ENCODE results near the gene UBASH3B.

UBASH3B gene

DNA sequence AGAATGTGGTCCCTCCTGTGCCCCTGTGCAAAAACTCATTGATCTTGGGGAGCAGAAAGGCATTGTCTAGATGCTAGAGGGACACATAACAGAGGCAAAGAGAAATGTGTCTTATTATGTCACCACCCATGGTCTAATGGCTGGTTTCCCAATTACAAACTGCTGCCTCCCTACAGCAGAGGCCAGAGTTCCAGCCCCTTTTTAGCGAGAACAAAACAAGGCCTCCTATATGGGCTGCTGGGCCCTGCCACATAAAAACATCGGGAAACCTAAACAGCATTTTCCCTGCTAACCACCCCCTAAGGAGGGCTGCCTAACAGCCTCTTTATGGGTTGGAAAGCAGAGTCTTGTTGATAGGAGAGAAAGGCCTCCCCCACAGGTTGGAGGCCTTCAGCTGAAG is 107.6 kb downstream of the UBASH3B start:
- DNase-seq: no peak

DNA sequence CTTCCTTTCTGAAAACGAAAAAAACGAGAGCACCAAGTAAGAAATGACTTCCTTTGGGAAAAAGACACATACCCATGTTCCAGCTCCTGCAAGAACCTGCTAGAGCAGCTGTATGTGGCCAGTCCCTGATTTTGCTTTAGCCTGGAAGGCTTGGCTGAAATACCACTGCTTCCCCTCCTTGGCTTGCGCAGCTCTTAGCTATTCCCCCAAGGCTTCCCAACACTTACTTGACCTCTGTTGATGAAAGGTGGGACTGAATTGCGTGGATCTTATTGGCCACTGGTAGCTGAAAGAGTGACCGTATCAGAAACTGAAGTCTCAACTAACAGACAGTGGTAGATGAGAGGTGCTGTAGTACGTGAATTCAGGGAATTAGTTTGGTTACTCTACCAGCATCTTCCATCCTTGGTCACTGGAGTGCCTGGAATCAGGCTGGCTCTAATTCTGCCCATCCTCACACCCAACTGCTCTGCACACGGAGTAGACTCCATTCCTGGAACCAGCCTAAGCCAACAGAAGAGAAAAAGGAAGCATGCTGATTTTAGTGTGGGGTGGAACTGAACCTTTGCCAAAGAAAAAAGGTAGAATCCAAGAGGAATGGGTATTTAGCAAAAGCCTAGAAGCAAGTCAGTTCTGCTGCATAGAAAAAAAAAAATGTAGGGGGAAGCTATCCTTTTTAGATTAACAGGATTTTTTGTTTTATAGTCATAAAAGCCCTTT is 109.0 kb downstream of the UBASH3B start:
- no peak for DNase-seq

DNA sequence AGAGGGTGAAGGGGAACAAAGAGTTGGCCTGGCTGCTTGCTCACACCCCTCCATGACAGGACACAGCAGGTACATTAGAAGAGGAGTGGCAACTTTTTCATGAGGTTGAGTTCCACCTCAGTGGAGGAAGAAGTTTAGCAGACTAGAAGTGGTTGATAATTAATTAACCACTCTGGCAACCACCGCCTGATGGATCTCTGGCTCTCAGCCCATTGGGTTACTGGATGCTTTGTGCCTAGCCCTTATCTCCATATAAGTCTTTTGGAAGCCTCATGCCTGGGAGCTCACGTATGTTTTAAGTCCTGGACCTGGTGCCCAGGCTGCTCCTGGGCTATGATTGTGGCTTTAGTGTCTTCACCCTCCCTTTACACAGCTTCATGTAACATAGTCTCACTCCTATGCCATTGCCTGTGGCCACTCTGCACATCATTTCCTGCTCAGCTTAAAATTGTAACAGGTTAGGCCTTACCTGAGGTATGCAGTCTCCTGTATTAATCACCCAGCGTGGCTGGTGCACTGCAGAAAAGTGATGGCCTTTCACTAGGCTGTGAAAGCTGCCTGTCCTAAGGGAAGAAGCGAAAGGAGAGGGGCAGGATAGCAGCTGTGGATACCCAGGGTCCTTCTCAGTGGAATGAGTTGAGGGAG is 110.1 kb downstream of the UBASH3B start:
- DNase-seq: no peak

- DNase-seq: no peak
These were observed 113.7 kb downstream of the UBASH3B start for GRCh38 chr11:122769126-122769780.

- no peak for DNase-seq
These were observed 117.4 kb downstream of the UBASH3B start for GRCh38 chr11:122772945-122773344.

DNA sequence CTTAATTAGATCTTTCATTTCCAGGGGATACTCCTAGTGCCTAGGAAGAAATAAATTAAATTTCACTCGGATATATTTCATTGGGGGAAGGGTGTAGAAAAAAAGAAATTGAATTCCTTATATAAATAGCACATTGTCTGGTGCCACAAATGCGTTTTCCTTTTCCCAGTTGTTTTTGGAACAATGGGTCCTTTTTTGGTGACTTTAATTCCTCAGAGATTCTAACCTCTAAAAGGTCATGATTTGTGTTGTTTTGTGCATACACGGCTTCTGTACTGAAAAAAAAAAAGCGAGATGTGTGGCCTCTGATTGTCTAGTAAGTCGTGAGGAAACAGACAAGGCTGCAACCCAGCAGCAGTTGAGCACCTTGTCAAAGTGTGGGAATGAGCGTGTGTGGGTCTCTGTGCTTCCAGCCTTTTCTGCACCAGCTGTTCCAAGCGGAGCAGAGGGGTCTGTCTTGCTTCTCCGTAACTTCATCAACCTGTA is 118.3 kb downstream of the UBASH3B start:
- no peak for DNase-seq

DNA sequence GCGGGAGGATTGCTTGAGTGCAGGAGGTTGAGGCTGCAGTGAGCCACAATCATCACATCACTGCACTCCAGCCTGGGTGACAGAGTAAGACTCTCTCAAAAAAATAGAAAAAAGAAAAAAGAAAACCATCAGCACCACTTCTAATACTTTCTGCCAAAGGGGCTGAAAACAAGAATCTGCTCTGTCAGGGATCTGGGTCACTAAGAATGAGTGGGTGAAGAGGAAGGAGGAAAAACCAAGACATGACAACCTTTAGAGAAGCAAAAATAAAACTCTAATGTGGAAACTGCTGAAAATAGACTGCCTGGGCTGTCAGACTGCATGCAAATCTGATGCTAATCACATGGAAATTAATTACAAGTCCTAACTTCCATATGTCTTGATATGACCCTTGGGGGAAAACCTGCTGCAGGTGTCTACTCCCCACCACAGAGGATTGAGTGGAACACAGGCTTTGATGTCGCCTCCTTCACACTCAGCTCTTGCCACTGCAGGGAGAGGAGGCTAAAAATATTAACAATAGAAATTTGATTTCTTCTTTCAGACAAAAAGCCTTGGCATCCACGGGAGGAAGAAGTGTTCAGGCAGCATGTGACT is 120.3 kb downstream of the UBASH3B start:
- DNase-seq: no peak

DNA sequence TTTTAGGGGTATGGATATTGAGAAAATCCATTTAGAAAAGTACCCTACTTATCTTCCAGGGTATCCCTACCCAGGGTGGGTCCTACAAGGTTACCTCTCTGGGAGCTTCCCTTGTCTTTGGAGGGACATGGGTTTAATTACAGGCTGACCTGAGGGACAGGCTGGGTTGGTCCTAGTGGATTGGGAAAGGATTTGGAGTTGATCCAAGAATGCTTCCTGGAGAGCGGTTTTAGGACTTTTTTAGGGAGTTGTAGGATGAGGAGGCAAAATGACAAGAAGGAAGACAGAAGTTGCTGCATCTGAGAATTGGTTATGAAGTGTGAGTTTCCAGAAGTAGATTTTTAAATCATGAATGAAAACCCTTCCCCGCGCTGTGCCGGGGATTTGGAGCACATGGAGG is 121.0 kb downstream of the UBASH3B start:
- no peak for DNase-seq

DNA sequence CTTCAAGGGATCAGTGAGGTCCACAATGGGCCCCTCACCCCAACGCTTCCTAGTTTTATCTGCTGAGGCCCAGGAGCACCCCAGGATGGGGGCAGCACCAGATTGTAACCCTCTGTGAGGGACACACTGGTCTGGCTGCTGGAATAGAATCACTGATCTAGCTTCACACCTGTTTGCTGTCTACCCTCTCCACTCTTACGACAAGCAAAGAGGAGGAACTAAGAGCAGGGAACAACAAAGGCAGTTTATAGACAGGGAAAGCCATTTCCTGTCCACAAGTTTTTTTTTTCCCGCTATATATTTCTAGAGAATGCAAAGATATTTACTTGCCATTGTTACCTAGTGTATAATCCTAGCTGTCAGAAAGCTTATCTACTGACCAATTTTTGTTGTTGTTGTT is 121.8 kb downstream of the UBASH3B start:
- DNase-seq: no peak

DNA sequence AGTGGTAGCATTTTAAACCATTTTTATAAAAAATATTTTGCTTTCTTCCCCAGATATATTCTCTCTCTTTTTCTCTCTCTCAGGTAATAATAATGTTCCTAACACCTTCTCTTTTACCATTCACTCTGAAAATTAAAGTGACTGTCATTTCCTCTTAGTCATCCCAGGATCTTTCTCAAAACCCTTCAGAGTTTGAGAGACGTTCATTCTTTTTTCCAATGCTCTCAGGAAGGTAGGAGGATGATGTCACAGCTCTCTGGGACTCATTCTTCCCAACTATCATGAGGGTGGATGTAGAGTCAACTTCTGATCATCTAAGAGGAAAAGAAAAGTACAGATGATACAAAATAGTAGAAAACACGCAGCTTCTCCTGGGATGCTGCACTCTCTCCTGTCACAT is 122.6 kb downstream of the UBASH3B start:
- DNase-seq: no peak

DNA sequence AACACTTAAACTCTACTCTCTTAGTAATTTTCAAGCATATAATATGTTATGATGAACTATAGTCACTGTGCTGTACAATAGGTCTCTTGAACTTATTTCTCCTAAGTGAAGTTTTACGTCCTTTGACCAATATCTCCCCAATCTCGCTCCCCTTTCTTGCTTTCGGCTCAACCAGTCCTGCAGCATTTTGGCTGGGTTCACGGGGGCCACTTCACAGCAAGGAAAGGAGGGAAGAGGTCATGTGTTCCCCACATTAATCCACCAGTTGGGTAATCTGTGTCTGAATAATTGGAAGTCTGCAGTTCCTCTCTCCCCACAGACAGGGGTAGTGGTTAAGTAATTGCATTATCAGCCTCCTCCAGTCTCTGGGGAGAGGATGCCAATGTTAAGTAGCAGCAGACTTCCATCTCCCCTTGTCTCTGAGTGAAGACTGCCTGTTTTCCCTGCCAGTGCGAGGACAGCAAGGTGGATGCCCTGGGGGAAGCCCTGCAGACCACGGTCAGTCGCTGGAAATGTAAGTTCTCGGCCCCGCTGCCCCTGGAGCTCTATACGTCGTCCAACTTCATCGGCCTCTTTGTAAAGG is 123.6 kb downstream of the UBASH3B start:
- DNase-seq: no peak

DNA sequence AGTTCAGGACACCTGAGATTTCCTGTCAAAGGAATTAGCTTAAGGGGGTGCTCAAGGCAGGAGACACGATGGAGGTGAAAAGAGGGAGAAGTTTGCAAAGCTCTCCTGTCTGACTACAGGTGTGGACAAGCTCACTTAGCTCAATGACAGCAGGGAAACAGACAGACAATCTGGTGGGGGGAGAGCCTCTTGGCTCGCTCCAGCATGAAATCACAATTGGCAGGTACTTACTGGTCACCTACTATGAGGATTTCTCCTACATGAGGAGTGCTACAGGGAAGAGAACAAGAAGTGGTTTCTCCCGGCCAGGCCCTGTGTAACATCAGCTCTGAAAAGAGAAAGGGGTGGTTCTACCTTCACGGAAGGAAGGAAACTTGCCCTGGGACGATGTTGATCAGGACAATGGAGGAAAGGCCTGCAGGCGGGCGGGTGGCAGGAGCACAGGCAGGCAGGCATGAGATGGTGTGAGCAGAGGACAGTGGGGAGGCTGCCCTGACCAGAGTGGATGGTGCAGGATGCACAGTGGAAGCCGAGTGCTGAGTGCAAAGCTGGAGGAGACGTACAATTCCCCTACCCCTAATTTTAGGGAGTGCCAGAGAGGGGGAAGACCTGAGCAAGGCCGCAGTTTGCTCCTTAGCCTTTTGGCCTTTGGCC is 124.9 kb downstream of the UBASH3B start:
- no peak for DNase-seq

GRCh38 chr11:122781378-122782195 is 126.1 kb downstream of the UBASH3B start:
- DNase-seq: peak; percentile 54

DNA sequence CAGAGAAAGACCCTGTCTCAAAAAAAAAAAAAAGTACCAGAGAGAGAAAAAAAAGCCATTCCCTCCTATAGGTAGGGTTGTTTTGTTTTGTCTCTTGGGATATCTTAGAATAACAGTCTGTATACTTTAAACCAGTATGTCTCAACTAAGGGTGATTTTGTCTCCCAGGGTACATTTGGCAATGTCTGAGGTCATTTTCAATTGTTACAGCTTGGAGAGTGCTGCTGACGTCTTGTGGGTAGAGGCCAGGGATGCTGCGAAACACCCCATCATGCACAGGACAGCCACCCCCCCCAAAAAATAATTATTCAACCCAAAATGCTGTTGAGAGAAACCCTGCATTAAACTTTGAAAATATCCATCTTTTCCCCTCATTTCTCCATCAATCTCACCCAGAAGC is 126.7 kb downstream of the UBASH3B start:
- DNase-seq: no peak

- no peak for DNase-seq
These were observed 128.9 kb downstream of the UBASH3B start for GRCh38 chr11:122784325-122784955.

DNA sequence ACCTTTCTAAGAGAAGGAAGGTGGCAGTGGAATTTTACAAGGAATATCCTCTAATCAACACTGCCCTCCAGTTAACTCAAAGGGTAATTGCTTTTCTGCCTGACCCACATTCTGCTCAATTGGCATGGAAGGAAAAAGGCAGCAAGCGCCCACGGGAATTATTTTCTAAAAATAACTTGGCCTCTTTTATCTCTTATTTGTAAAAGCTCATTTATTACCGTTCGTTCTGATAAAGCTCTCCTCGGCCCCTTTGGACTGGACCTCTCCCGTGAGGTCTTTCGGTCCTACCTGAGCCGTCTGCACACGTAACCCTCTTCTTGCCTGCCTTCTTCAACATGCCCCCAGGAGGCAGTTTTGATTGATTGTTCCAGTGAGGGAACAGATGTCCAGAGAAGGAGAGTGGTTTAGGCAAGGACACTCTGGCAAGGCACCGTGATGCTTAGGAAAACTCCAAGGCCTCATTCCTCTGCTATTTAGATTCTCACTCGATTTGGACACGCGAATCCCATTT is 129.6 kb downstream of the UBASH3B start:
- no peak for DNase-seq

DNA sequence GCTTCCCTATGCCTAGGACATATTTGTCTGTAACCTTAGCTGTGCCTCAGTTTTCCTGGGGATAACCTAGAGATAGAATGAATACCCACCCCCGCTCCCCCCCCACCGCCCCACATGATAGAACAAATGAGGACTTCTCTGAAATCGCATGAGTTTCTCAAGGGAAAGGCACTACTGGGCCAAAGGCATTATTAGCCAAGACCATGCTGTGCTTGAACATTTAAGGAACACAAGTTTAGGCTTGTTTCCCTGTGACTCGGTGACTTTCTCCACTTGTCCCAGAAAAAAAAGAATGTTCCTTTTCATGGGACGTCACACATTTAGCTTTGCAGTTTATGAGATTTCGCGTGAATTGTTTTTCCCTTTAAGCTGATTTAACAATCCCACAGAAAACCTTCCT is 131.4 kb downstream of the UBASH3B start:
- no peak for DNase-seq

- DNase-seq: no peak
These were observed 133.4 kb downstream of the UBASH3B start for GRCh38 chr11:122788781-122789535.

DNA sequence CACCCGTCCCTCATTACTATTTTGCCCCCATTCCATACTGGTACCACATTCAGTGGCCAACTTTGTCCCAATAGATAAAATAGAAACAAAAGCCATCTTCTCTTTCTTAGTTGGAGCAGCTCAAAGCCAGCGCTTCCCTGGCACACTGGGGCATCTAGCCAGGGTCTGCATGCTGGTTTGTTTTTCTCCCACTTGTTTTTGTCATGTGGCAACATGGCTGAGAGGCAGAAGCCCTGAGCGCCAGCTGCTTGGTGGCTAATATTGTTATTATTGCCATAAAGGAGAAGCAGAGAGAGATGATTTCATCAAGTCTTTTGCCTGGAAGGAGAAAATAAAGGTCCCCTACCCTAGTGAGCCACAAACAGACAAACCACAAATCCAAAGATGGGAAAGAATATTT is 134.4 kb downstream of the UBASH3B start:
- no peak for DNase-seq

GRCh38 chr11:122791411-122791810 is 135.9 kb downstream of the UBASH3B start:
- DNase-seq: no peak
